ENCODE data around the gene GNAS. TPM values are rescaled to one million over a fixed set of nuclear protein-coding genes. Genes with fewer than 3 reads are reported as not detected.

GNAS gene
- total RNA-seq, 6 experiments from 2014 or later = 254 to 400 (median 287) TPM

DNA sequence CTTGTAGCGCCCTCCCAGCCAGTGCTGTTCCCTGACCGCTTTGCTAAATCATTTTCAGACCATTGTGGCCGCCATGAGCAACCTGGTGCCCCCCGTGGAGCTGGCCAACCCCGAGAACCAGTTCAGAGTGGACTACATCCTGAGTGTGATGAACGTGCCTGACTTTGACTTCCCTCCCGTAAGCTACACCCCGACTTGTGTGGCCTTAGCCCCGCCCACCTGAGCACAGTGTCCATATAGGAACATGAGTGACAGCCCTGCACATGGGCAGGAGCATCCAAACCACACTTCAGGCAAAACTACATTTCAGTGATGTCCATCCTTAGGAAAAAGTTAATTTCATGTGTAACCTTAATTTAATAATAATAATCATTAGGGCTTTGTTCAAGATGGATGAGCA is 51.1 kb downstream of the GNAS start:
- no peaks in the 10 kb centered on the region for H3K27me3 ChIP-seq
- WGBS (ENCODE audit: insufficient coverage, low coverage, low lambda C conversion rate, missing lambda C conversion rate) = 87% methylated on average over 3 of the region's 9 CpGs
- H3K4me1 ChIP-seq = peaks cover 0 to 26% (median 2%) of the 10 kb centered on the region in 4 donors
- no peak overlapping the region for H3K4me3 ChIP-seq
- DNase-seq (no peak), ATAC-seq (no peak)
- H3K36me3 ChIP-seq = peaks cover 0 to 46% (median 23%) of the 10 kb centered on the region in 4 donors
- no peak for TF ChIP-seq POLR2A (IDR thresholded peaks at IDR 0.05)
- TF ChIP-seq, protein P1, sequence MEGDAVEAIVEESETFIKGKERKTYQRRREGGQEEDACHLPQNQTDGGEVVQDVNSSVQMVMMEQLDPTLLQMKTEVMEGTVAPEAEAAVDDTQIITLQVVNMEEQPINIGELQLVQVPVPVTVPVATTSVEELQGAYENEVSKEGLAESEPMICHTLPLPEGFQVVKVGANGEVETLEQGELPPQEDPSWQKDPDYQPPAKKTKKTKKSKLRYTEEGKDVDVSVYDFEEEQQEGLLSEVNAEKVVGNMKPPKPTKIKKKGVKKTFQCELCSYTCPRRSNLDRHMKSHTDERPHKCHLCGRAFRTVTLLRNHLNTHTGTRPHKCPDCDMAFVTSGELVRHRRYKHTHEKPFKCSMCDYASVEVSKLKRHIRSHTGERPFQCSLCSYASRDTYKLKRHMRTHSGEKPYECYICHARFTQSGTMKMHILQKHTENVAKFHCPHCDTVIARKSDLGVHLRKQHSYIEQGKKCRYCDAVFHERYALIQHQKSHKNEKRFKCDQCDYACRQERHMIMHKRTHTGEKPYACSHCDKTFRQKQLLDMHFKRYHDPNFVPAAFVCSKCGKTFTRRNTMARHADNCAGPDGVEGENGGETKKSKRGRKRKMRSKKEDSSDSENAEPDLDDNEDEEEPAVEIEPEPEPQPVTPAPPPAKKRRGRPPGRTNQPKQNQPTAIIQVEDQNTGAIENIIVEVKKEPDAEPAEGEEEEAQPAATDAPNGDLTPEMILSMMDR (IDR thresholded peaks at IDR 0.05) = no peak
- intact Hi-C loops (cut with DNase I) = no loop called here
- no peak overlapping the region for H3K27ac ChIP-seq
- H3K9me3 ChIP-seq = no peaks in the 10 kb centered on the region

DNA sequence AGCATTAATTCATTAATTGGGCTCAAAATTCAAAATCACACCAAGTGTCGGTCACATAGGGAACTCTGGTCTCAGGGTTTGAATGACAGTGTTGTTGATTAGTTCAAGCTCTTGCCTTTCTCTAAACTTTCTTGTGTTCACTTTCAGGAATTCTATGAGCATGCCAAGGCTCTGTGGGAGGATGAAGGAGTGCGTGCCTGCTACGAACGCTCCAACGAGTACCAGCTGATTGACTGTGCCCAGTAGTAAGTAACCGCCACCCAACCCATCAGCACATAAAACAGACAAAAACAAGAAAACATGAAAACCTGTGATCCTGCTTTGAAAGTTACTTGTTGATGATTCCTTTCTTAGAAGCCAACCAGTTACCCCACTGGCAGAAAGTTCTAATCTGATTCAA is 52.7 kb downstream of the GNAS start:
- H3K27me3 ChIP-seq = no peaks in the 10 kb centered on the region
- TF ChIP-seq, protein P1 (IDR thresholded peaks at IDR 0.05) = no peak
- no peak for TF ChIP-seq POLR2A (IDR thresholded peaks at IDR 0.05)
- H3K27ac ChIP-seq = no peak overlapping the region
- H3K4me1 ChIP-seq = peaks cover 0 to 29% (median 2%) of the 10 kb centered on the region in 4 donors
- no peak for DNase-seq
- intact Hi-C loops (cut with DNase I) = no loop called here
- whole genome bisulfite sequencing (ENCODE audit: insufficient coverage, low coverage, low lambda C conversion rate, missing lambda C conversion rate) = 76% methylated on average over 6 of the region's 6 CpGs
- H3K4me3 ChIP-seq = no peak overlapping the region
- no peak for ATAC-seq
- H3K9me3 ChIP-seq = no peaks in the 10 kb centered on the region
- peaks cover 0 to 50% (median 35%) of the 10 kb centered on the region in 4 donors for H3K36me3 ChIP-seq

DNA sequence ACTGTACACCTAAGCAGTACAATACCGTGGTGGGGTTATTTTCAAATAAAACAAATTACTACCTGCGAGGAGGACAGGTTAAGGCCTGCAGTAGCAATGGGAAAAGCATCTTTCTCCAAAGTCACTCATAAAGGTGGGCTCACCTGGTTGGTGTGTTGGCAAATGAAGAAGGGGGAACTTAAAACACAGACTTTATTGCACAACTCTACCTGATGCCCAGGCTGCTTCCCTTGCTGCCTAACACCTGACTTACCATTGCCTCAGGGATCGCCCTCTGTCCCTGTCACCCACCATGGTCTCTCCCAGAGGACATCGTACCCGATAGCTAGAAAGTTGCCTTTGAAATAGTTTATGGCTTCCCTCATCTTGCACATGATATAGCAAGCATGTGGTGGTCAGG is 53.6 kb downstream of the GNAS start:
- peaks cover 0 to 59% (median 44%) of the 10 kb centered on the region in 4 donors for H3K36me3 ChIP-seq
- H3K4me3 ChIP-seq = no peak overlapping the region
- 96% methylated on average over 4 of the region's 5 CpGs for WGBS (ENCODE audit: insufficient coverage, low coverage, low lambda C conversion rate, missing lambda C conversion rate)
- H3K9me3 ChIP-seq = no peaks in the 10 kb centered on the region
- ATAC-seq (no peak), DNase-seq (no peak)
- intact Hi-C loops (cut with DNase I) = no loop called here
- no peak for TF ChIP-seq POLR2A (IDR thresholded peaks at IDR 0.05)
- TF ChIP-seq, protein P1 (IDR thresholded peaks at IDR 0.05) = no peak
- H3K27me3 ChIP-seq = no peaks in the 10 kb centered on the region
- H3K27ac ChIP-seq = no peak overlapping the region
- peaks cover 0 to 29% (median 2%) of the 10 kb centered on the region in 4 donors for H3K4me1 ChIP-seq

DNA sequence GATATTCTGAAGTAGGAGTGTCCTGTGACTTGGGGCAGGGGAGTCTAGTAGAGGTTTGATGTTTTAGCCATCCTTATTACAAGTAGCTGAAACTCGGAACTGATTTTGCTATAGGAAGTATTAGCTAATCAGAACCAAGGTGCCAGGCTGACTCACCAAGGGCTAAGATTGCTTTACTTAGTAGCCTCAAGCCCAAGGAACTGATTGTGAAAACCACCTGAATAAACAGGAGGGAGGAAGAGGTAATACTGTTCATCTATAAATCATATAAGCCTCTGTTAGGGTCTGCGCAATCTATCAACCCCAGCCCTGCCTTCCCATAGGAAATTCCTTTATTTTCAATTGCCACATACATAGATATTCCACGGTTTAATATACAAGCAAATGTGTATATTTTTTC is 54.4 kb downstream of the GNAS start:
- Histone ChIP-seq H3K4me3 (no peak overlapping the region), H3K27me3 (no peaks in the 10 kb centered on the region), H3K9me3 (no peaks in the 10 kb centered on the region), H3K4me1 (peaks cover 0 to 29% (median 2%) of the 10 kb centered on the region in 4 donors), H3K36me3 (peaks cover 0 to 65% (median 49%) of the 10 kb centered on the region in 4 donors), H3K27ac (peak overlapping the region in 2 of 3 donors; percentile 23 to 26)
- WGBS (ENCODE audit: insufficient coverage, low coverage, low lambda C conversion rate, missing lambda C conversion rate) = 62% methylated on average over 3 of the region's 3 CpGs
- TF ChIP-seq, protein P1 (IDR thresholded peaks at IDR 0.05) = no peak
- TF ChIP-seq POLR2A (IDR thresholded peaks at IDR 0.05) = no peak
- intact Hi-C loops (cut with DNase I) = no loop called here
- peak in 1 of 4 donors; percentile 21 for ATAC-seq
- no peak for DNase-seq

Data from right lobe of liver (tissue), 6 donors.